OCI-LY1 (cell line): Measurements from ENCODE around the gene SLC7A14.

Experiments
- CTCF ChIP-seq: fragments of 200-600 bp; sonication (generic), shearing (Covaris generic); IDR thresholded peaks from 2 replicates; pipeline ENCODE4 v1.5.1; 2017; ENCODE audit warnings: mild to moderate bottlenecking, antibody characterized with exemption, low read length, moderate library complexity, mixed read lengths
- EZH2 ChIP-seq: fragments of 200-600 bp; sonication (generic), shearing (Covaris generic); IDR thresholded peaks from 2 replicates; pipeline ENCODE4 v1.8.0; 2017; ENCODE audit warnings: borderline replicate concordance, mixed run types, mild to moderate bottlenecking, antibody characterized with exemption, low read length, moderate library complexity, mixed read lengths

GRCh38 chr3:170508291-170508690 lies 77.6 kb downstream of the SLC7A14 start:
- no peak for TF ChIP-seq CTCF
- no peak for TF ChIP-seq EZH2
